ENCODE data around the gene APIP.

DNA sequence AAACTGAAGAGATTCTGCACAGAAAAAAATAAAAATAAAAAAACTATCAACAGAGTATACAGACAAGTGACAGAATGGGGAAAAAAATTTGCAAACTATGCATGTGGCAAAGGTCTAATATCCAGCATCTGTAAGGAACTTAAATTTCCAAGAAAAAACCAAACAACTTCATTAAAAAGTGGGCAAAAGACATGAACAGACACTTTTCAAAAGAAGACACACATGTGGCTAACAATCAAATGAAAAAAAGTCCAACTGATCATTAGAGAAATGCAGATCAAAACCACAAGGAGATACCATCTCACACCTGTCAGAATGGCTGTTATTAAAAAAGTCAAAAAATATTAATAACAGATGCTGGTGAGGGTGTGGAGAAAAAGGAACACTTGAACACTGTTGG is 64.3 kb downstream of the APIP start:
- TF ChIP-seq POLR2A (IDR thresholded peaks at IDR 0.05; ENCODE audit: low read depth, low read length): no peak
- no peak for TF ChIP-seq POU2F2 (IDR thresholded peaks at IDR 0.05; ENCODE audit: low read depth, low read length)
- no peak for TF ChIP-seq POLR2AphosphoS5 (IDR thresholded peaks at IDR 0.05; ENCODE audit: low read depth, low read length)
- no peak for TF ChIP-seq TAF1 (IDR thresholded peaks at IDR 0.05; ENCODE audit: low read depth, low read length)

Data from GM12891 (cell line).